CD4-positive, alpha-beta T cell (primary cell): ENCODE data around the gene WDCP. TPM values are rescaled to one million over a fixed set of nuclear protein-coding genes. Genes with fewer than 3 reads are reported as not detected.

Source experiments
- ATAC-seq: fragments of 200-7000 bp; cut with Tn5 transposase; one replicate; pipeline ENCODE4 v1.10.0; 2022; ENCODE audit warnings: mild to moderate bottlenecking; ENCODE audit not compliant: poor library complexity
- CTCF ChIA-PET: fragments of 350-600 bp; sonication (Branson Sonifier 250); formaldehyde crosslinking; loops from one replicate; lab custom pipeline; 2021; ENCODE audit warnings: antibody characterized with exemption, inconsistent platforms; lab: Charles Lee
- POLR2A ChIA-PET: fragments of 350-600 bp; sonication (Branson Sonifier 250); formaldehyde crosslinking; loops from one replicate; lab custom pipeline; 2021; ENCODE audit warnings: antibody characterized with exemption, inconsistent platforms; lab: Charles Lee
- DNase-seq, 14 experiments: peaks; one replicate each; pipeline ENCODE4 v3.0.0-alpha.2; 2013 to 2020; ENCODE audit warnings: mixed read lengths in 2 of 14
- H3K27ac ChIP-seq, 2 donors: one replicate each; pipeline versions ENCODE4 v1.5.1 to v1.7.0; 2013; ENCODE audit warnings: low read length in 2 of 2, low read depth in 1 of 2, mild to moderate bottlenecking in 1 of 2
- H3K27me3 ChIP-seq, 2 experiments: 1 replicate in 1 of 2; 2 replicates in 1 of 2; pipeline versions ENCODE4 v1.6.1 to v1.7.0; 2013; ENCODE audit warnings: low read length in 2 of 2, control low read depth in 1 of 2, mild to moderate bottlenecking in 1 of 2, moderate library complexity in 1 of 2; ENCODE audit not compliant: insufficient read depth in 2 of 2, control insufficient read depth in 1 of 2
- H3K36me3 ChIP-seq: one replicate; pipeline ENCODE4 v1.6.1; 2013; ENCODE audit warnings: low read length, control low read depth; ENCODE audit not compliant: insufficient read depth
- H3K4me1 ChIP-seq: one replicate; pipeline ENCODE4 v1.6.1; 2013; ENCODE audit warnings: low read length, control low read depth; ENCODE audit not compliant: insufficient read depth
- H3K4me3 ChIP-seq: one replicate; pipeline ENCODE4 v1.5.1; 2013; ENCODE audit warnings: mild to moderate bottlenecking, low read length, moderate library complexity
- H3K9me3 ChIP-seq, 2 experiments: 1 replicate in 1 of 2; 2 replicates in 1 of 2; pipeline versions ENCODE4 v1.6.1 to v1.7.0; 2013; ENCODE audit warnings: low read length in 2 of 2, mild to moderate bottlenecking in 2 of 2, control low read depth in 1 of 2, moderate library complexity in 1 of 2; ENCODE audit not compliant: control insufficient read depth in 1 of 2, insufficient read depth in 1 of 2
- H3K27ac Mint-ChIP-seq: one replicate; pipeline ENCODE4 v1.8.0; 2020; ENCODE audit warnings: mixed read lengths
- H3K27me3 Mint-ChIP-seq: one replicate; pipeline ENCODE4 v1.8.0; 2021; ENCODE audit warnings: mixed read lengths
- H3K36me3 Mint-ChIP-seq: one replicate; pipeline ENCODE4 v1.8.0; 2021; ENCODE audit warnings: low read depth, mixed read lengths
- H3K4me1 Mint-ChIP-seq: one replicate; pipeline ENCODE4 v1.8.0; 2021; ENCODE audit warnings: low read depth, mixed read lengths
- H3K4me3 Mint-ChIP-seq: one replicate; pipeline ENCODE4 v1.8.0; 2020; ENCODE audit warnings: mild to moderate bottlenecking, mixed read lengths
- H3K9me3 Mint-ChIP-seq: one replicate; pipeline ENCODE4 v1.8.0; 2020; ENCODE audit warnings: mixed read lengths
- CTCF ChIP-seq: fragments of 200-600 bp; IDR thresholded peaks from one replicate; pipeline ENCODE4 v1.8.0; 2022; ENCODE audit warnings: antibody characterized with exemption, mild to moderate bottlenecking
- intact Hi-C, 2 experiments: fragments of 100-400 bp; cut with DNase I in 1 of 2; cut with micrococcal nuclease in 1 of 2; formaldehyde crosslinking; loops; one replicate each; pipeline versions ENCODE4 v1.15.1 to v1.9.0; 2023 to 2025; cut with DNase I, micrococcal nuclease
- total RNA-seq, 174 experiments: library from RNA in 2 of 174; stranded (reverse) in 2 of 174; gene quantifications; one replicate each; pipeline ENCODE4 v1.2.3 and lab custom pipeline; 2021 to 2026

The WDCP gene
- total RNA-seq, 2 experiments from 2014 or later: 1.4 to 2.0 TPM

DNA sequence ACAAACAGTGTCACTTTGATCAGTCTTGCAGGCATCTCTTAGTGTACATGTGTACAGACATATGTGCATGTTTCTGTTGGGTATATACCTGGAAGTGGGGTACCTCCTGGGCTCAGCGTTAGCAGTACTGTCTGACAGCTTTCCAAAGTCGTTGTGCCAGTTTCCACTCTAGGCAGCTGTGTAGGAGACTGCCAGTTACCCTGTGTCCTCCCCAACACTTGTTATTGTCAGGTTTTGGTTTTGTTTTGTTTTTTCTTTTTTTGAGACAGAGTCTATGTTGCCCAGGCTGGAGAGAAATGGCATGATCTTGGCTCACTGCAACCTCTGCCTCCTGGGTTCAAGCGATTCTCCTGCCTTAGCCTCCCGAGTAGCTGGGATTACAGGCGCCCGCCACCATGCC lies 8.6 kb upstream of the WDCP start:
- intact Hi-C loops: no loop called here

GRCh38 chr2:24054366-24055010 lies 7.3 kb upstream of the WDCP start:
- Histone ChIP-seq H3K4me3 (no peak overlapping the region), H3K9me3 (no peaks in the 10 kb centered on the region), H3K27ac (no peak overlapping the region), H3K4me1 (peaks cover 10% of the 10 kb centered on the region), H3K27me3 (peaks cover 4 to 17% of the 10 kb centered on the region in 2 experiments), H3K36me3 (no peaks in the 10 kb centered on the region)
- no peak for TF ChIP-seq CTCF
- intact Hi-C loops: no loop called here
- Mint-ChIP-seq H3K4me1 (peaks cover under 1% of the 10 kb centered on the region), H3K4me3 (no peak overlapping the region), H3K27me3 (peaks cover 4% of the 10 kb centered on the region), H3K36me3 (no peaks in the 10 kb centered on the region), H3K9me3 (no peaks in the 10 kb centered on the region), H3K27ac (no peak overlapping the region)
- CTCF ChIA-PET: no interaction called here
- no peak for ATAC-seq
- DNase-seq: no peak
- POLR2A ChIA-PET: no interaction called here

More for the DNA sequence above, 8.6 kb upstream of the WDCP start:
- Mint-ChIP-seq H3K27ac (no peak overlapping the region), H3K9me3 (no peaks in the 10 kb centered on the region), H3K4me3 (no peak overlapping the region), H3K4me1 (no peaks in the 10 kb centered on the region), H3K27me3 (peaks cover 4% of the 10 kb centered on the region), H3K36me3 (no peaks in the 10 kb centered on the region)
- ChIA-PET POLR2A (no interaction called here), CTCF (no interaction called here)
- Histone ChIP-seq H3K36me3 (no peaks in the 10 kb centered on the region), H3K4me1 (no peaks in the 10 kb centered on the region), H3K4me3 (no peak overlapping the region), H3K27me3 (peaks cover 0 to 5% of the 10 kb centered on the region in 2 experiments), H3K9me3 (no peaks in the 10 kb centered on the region), H3K27ac (no peak overlapping the region)
- ATAC-seq (no peak), DNase-seq (no peak)
- no peak for TF ChIP-seq CTCF

- DNase-seq (no peak), ATAC-seq (no peak)
- Histone ChIP-seq H3K27ac (no peak overlapping the region), H3K36me3 (no peaks in the 10 kb centered on the region), H3K9me3 (no peaks in the 10 kb centered on the region), H3K4me3 (no peak overlapping the region), H3K27me3 (peaks cover 10 to 26% of the 10 kb centered on the region in 2 experiments), H3K4me1 (peaks cover 18% of the 10 kb centered on the region)
- Mint-ChIP-seq H3K4me1 (peaks cover 5% of the 10 kb centered on the region), H3K27me3 (peaks cover 9% of the 10 kb centered on the region), H3K4me3 (no peak overlapping the region), H3K9me3 (no peaks in the 10 kb centered on the region), H3K36me3 (no peaks in the 10 kb centered on the region), H3K27ac (no peak overlapping the region)
- ChIA-PET CTCF (interaction anchor here (1.0 kb wide), 1 partner anchor 32 kb away, joined by 3 read pairs; the partner anchor contains the start of gene TP53I3), POLR2A (interaction anchor here (1.4 kb wide), 1 partner anchor 24 kb away, joined by 4 read pairs; no protein-coding TSS in a partner anchor)
- intact Hi-C loops: no loop called here
- TF ChIP-seq CTCF: no peak
Measured at GRCh38 chr2:24052951-24053350, 5.8 kb upstream of the WDCP start.
